ENCODE measurements around the gene CEP112. TPM values are rescaled to one million over a fixed set of nuclear protein-coding genes. Genes with fewer than 3 reads are reported as not detected.

The CEP112 gene
- total and polyA plus RNA-seq, 9 of the 15 experiments (the other 6 are each of a cell fraction or from before 2014, with no cell fraction given): 0.84 TPM; not detected in 8

DNA sequence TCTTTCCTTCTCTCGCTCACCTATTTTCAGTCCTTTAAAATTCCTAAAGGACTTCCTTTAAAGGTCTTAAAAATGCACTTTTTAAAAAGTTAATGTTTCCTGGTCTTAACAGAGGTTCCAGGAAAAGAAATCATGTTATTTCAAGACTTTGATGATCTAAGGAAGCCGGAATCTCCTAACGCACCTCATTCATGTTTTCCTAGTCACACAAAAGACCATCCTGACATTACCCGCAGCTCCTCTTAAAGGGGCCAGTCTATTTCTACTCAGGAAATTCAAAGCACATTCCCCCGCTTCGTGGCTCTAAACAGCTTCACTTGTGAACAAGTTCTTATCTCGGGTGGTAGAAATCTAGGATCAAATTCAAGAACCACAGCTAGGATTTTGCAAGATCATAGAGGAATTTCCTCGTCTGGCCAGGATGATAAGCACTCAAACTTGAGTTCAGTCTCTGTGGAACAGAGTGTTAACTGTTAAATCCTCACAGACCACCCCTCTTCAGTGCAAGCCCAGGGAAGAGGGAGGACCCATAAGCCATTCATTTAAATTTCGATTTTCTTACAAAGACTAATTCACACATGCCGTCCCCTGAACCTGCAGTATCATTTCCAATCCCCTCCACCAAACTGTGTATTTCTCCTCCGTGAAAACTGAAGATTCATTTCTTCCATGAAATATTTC is 493.4 kb downstream of the CEP112 start:
- H3K4me1 ChIP-seq (replicated peaks in 1 of 2; ENCODE audit: control insufficient read depth in 2 of 2, insufficient read depth in 2 of 2, low read length in 2 of 2): no peaks in the 10 kb centered on the region
- no TSS peak for BruUV-seq (replicated peaks)
- H4K20me1 ChIP-seq (replicated peaks; ENCODE audit: control insufficient read depth, insufficient read depth, low read length): no peaks in the 10 kb centered on the region; the same call in 1 of the 2 replicates
- ChIA-PET CTCF (ENCODE audit: low intra/inter-chr PET ratio) (no interaction called here), POLR2A (no interaction called here)
- no peak for FAIRE-seq
- peaks cover 16 to 22% of the 10 kb centered on the region in 2 experiments; a peak in 4 of 5 replicates for H3K27me3 ChIP-seq (ENCODE audit: control insufficient read depth in 2 of 2, insufficient read depth in 2 of 2, low read length in 2 of 2)
- no peak overlapping the region for H3K4me3 ChIP-seq
- no peak for DNase-seq (ENCODE audit: extremely low read depth in 1 of 4, low spot score in 3 of 4)
- ATAC-seq: no peak
- WGBS (ENCODE audit: insufficient coverage, low coverage, missing lambda C conversion rate): 1% methylated on average over 11 of the region's 11 CpGs
- H2AFZ ChIP-seq (ENCODE audit: low read depth, low read length): no peak overlapping the region
- H3K27ac ChIP-seq (ENCODE audit: extremely low read depth, low read depth, low read length): no peak overlapping the region
- no peaks in the 10 kb centered on the region for H3K79me2 ChIP-seq (ENCODE audit: control insufficient read depth, insufficient read depth, low read length)
- H3K9ac ChIP-seq (ENCODE audit: insufficient read depth in 1 of 2, low read depth in 2 of 2, low read length in 2 of 2): no peak overlapping the region
- in situ Hi-C loops (cut with MboI) (no loop called here), intact Hi-C loops (cut with micrococcal nuclease) (no loop called here)
- H3K36me3 ChIP-seq (ENCODE audit: control insufficient read depth, insufficient read depth, low read length): no peaks in the 10 kb centered on the region
- H3K9me3 ChIP-seq (replicated peaks; ENCODE audit: control insufficient read depth, insufficient read depth, low read depth, low read length): no peaks in the 10 kb centered on the region
- no peak overlapping the region for H3K4me2 ChIP-seq (ENCODE audit: insufficient read depth, low read length)
- H3K9me1 ChIP-seq (ENCODE audit: control insufficient read depth, insufficient read depth, low read length): no peaks in the 10 kb centered on the region
- TF ChIP-seq MXI1 (IDR thresholded peaks at IDR 0.05; ENCODE audit: low read depth, low read length) (no peak), POLR2A (conservative IDR thresholded peaks at IDR 0.05) (no peak), BRF1 (IDR thresholded peaks at IDR 0.05; ENCODE audit: borderline replicate concordance, extremely low read depth, insufficient read length) (no peak), KLF6 (CRISPR knock-in tag; IDR thresholded peaks at IDR 0.05; ENCODE audit: borderline replicate concordance) (no peak), ZNF316 (IDR thresholded peaks at IDR 0.05) (no peak)
- TF ChIP-seq, protein P1, sequence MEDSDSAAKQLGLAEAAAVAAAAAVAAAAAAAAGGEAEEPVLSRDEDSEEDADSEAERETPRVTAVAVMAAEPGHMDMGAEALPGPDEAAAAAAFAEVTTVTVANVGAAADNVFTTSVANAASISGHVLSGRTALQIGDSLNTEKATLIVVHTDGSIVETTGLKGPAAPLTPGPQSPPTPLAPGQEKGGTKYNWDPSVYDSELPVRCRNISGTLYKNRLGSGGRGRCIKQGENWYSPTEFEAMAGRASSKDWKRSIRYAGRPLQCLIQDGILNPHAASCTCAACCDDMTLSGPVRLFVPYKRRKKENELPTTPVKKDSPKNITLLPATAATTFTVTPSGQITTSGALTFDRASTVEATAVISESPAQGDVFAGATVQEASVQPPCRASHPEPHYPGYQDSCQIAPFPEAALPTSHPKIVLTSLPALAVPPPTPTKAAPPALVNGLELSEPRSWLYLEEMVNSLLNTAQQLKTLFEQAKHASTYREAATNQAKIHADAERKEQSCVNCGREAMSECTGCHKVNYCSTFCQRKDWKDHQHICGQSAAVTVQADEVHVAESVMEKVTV (CRISPR knock-in tag; IDR thresholded peaks at IDR 0.05): no peak
- TF ChIP-seq, protein P2, sequence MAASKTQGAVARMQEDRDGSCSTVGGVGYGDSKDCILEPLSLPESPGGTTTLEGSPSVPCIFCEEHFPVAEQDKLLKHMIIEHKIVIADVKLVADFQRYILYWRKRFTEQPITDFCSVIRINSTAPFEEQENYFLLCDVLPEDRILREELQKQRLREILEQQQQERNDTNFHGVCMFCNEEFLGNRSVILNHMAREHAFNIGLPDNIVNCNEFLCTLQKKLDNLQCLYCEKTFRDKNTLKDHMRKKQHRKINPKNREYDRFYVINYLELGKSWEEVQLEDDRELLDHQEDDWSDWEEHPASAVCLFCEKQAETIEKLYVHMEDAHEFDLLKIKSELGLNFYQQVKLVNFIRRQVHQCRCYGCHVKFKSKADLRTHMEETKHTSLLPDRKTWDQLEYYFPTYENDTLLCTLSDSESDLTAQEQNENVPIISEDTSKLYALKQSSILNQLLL (CRISPR knock-in tag; IDR thresholded peaks at IDR 0.05; ENCODE audit: borderline replicate concordance): no peak
- TF ChIP-seq, protein P3, sequence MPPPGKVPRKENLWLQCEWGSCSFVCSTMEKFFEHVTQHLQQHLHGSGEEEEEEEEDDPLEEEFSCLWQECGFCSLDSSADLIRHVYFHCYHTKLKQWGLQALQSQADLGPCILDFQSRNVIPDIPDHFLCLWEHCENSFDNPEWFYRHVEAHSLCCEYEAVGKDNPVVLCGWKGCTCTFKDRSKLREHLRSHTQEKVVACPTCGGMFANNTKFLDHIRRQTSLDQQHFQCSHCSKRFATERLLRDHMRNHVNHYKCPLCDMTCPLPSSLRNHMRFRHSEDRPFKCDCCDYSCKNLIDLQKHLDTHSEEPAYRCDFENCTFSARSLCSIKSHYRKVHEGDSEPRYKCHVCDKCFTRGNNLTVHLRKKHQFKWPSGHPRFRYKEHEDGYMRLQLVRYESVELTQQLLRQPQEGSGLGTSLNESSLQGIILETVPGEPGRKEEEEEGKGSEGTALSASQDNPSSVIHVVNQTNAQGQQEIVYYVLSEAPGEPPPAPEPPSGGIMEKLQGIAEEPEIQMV (tag; conservative IDR thresholded peaks at IDR 0.05; ENCODE audit: low read depth): no peak
- TF ChIP-seq, protein P4, sequence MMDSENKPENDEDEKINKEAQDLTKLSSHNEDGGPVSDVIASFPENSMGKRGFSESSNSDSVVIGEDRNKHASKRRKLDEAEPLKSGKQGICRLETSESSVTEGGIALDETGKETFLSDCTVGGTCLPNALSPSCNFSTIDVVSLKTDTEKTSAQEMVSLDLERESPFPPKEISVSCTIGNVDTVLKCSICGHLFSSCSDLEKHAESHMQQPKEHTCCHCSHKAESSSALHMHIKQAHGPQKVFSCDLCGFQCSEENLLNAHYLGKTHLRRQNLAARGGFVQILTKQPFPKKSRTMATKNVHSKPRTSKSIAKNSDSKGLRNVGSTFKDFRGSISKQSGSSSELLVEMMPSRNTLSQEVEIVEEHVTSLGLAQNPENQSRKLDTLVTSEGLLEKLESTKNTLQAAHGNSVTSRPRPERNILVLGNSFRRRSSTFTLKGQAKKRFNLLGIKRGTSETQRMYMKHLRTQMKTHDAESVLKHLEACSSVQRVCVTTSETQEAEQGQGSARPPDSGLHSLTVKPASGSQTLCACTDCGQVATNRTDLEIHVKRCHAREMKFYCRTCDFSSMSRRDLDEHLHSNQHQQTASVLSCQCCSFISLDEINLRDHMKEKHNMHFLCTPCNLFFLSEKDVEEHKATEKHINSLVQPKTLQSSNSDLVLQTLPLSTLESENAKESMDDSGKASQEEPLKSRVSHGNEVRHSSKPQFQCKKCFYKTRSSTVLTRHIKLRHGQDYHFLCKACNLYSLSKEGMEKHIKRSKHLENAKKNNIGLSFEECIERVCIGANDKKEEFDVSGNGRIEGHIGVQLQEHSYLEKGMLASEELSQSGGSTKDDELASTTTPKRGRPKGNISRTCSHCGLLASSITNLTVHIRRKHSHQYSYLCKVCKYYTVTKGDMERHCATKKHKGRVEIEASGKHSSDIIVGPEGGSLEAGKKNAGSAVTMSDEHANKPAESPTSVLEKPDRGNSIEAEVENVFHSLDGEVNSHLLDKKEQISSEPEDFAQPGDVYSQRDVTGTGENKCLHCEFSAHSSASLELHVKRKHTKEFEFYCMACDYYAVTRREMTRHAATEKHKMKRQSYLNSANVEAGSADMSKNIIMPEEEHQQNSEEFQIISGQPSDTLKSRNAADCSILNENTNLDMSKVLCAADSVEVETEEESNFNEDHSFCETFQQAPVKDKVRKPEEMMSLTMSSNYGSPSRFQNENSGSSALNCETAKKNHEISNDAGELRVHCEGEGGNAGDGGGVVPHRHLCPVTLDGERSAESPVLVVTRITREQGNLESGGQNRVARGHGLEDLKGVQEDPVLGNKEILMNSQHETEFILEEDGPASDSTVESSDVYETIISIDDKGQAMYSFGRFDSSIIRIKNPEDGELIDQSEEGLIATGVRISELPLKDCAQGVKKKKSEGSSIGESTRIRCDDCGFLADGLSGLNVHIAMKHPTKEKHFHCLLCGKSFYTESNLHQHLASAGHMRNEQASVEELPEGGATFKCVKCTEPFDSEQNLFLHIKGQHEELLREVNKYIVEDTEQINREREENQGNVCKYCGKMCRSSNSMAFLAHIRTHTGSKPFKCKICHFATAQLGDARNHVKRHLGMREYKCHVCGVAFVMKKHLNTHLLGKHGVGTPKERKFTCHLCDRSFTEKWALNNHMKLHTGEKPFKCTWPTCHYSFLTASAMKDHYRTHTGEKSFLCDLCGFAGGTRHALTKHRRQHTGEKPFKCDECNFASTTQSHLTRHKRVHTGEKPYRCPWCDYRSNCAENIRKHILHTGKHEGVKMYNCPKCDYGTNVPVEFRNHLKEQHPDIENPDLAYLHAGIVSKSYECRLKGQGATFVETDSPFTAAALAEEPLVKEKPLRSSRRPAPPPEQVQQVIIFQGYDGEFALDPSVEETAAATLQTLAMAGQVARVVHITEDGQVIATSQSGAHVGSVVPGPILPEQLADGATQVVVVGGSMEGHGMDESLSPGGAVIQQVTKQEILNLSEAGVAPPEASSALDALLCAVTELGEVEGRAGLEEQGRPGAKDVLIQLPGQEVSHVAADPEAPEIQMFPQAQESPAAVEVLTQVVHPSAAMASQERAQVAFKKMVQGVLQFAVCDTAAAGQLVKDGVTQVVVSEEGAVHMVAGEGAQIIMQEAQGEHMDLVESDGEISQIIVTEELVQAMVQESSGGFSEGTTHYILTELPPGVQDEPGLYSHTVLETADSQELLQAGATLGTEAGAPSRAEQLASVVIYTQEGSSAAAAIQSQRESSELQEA (IDR thresholded peaks at IDR 0.05; ENCODE audit: low read depth): no peak
